HCT116 (cell line): ENCODE results near the gene SLC26A2. TPM values are rescaled to one million over a fixed set of nuclear protein-coding genes. Genes with fewer than 3 reads are reported as not detected.

Experiments used
- ELF1 ChIP-seq: IDR thresholded peaks from 2 replicates; pipeline ENCODE4 v1.6.1; 2012; ENCODE audit warnings: low read depth, borderline replicate concordance
- REST ChIP-seq: IDR thresholded peaks from 2 replicates; pipeline ENCODE4 v1.6.1; 2012; ENCODE audit warnings: low read depth
- SP1 ChIP-seq: IDR thresholded peaks from 2 replicates; pipeline ENCODE4 v1.6.1; 2012; ENCODE audit warnings: low read depth
- TCF7L2 ChIP-seq: IDR thresholded peaks from 2 replicates; pipeline ENCODE4 v1.7.0; 2011; ENCODE audit warnings: borderline replicate concordance, inconsistent platforms; ENCODE audit not compliant: insufficient read depth, insufficient read length; ENCODE audit errors: extremely low read depth
- YY1 ChIP-seq: IDR thresholded peaks from 2 replicates; pipeline ENCODE4 v1.6.1; 2011; ENCODE audit warnings: low read length, low read depth, moderate library complexity, mild to moderate bottlenecking; ENCODE audit not compliant: insufficient replicate concordance; ENCODE audit errors: extremely low read depth
- ZBTB33 ChIP-seq: IDR thresholded peaks from 2 replicates; pipeline ENCODE4 v1.6.1; 2011; ENCODE audit warnings: mild to moderate bottlenecking, low read length, moderate library complexity; ENCODE audit not compliant: insufficient replicate concordance; ENCODE audit errors: extremely low read depth
- total RNA-seq: library from RNA; stranded (reverse); gene quantifications from one replicate; pipeline ENCODE4 v1.2.1, GENCODE V29; 2021; ENCODE audit not compliant: unreplicated experiment

SLC26A2 gene
- total RNA-seq, 1 experiment from 2014 or later = 7.8 TPM

GRCh38 chr5:149930749-149931574, 29.6 kb upstream of the SLC26A2 start (continued):
- TF ChIP-seq REST = no peak
- TF ChIP-seq TCF7L2 = no peak
- no peak for TF ChIP-seq YY1
- TF ChIP-seq ZBTB33 = no peak
- TF ChIP-seq ELF1 = no peak
- TF ChIP-seq SP1 = no peak
